OCI-LY7 (cell line): Measurements from ENCODE around the gene SCAMP5. TPM values are rescaled to one million over a fixed set of nuclear protein-coding genes. Genes with fewer than 3 reads are reported as not detected.

Source experiments
- BruUV-seq: library from RNA; stranded (reverse); fragments of 400-500 nt; replicated peaks from 2 replicates; lab custom pipeline; 2021; lab: Mats Ljungman, UMichigan
- CTCF ChIA-PET: fragments of 300-600 bp; sonication (Branson Sonifier 250); formaldehyde crosslinking; loops from one replicate; lab custom pipeline; 2022; ENCODE audit warnings: antibody characterized with exemption; ENCODE audit not compliant: unreplicated experiment; lab: Charles Lee
- POLR2A ChIA-PET: fragments of 300-600 bp; sonication (Branson Sonifier 250); formaldehyde crosslinking; loops from one replicate; lab custom pipeline; 2022; ENCODE audit warnings: antibody characterized with exemption; lab: Charles Lee
- DNase-seq: peaks from one replicate; pipeline ENCODE4 v3.0.0-alpha.2; 2015; ENCODE audit warnings: low spot score
- H2AFZ ChIP-seq: fragments of 200-600 bp; sonication (generic), shearing (Covaris generic); 2 replicates; pipeline ENCODE4 v1.6.1; 2014; ENCODE audit warnings: mild to moderate bottlenecking, antibody characterized with exemption, low read length, moderate library complexity
- H3K27ac ChIP-seq: fragments of 200-600 bp; sonication (generic); 2 replicates; pipeline ENCODE4 v1.5.1; 2014; ENCODE audit warnings: mixed run types, low read depth, mild to moderate bottlenecking, moderate library complexity, low read length, inconsistent platforms; ENCODE audit not compliant: poor library complexity, severe bottlenecking
- H3K36me3 ChIP-seq: fragments of 200-600 bp; sonication (generic); 2 replicates; pipeline ENCODE4 v1.6.1; 2014; ENCODE audit warnings: mild to moderate bottlenecking, antibody characterized with exemption, low read length, moderate library complexity, mixed read lengths; ENCODE audit not compliant: insufficient read depth
- H3K4me1 ChIP-seq: fragments of 200-600 bp; sonication (generic); 2 replicates; pipeline ENCODE4 v1.5.1; 2014; ENCODE audit warnings: mild to moderate bottlenecking, low read length; ENCODE audit not compliant: insufficient read depth, poor library complexity, severe bottlenecking
- H3K4me2 ChIP-seq: fragments of 200-600 bp; sonication (generic); 2 replicates; pipeline ENCODE4 v1.6.1; 2014; ENCODE audit warnings: mild to moderate bottlenecking, low read length
- H3K4me3 ChIP-seq: fragments of 200-600 bp; sonication (generic); 2 replicates; pipeline ENCODE4 v1.5.1; 2014; ENCODE audit warnings: mild to moderate bottlenecking, low read depth, low read length; ENCODE audit not compliant: poor library complexity, severe bottlenecking
- H3K79me2 ChIP-seq: fragments of 200-600 bp; sonication (generic); 2 replicates; pipeline ENCODE4 v1.6.1; 2016; ENCODE audit warnings: low read depth, mild to moderate bottlenecking, low read length, moderate library complexity, mixed read lengths; ENCODE audit not compliant: insufficient read depth
- H3K9me2 ChIP-seq: fragments of 200-600 bp; sonication (generic); 2 replicates; pipeline ENCODE4 v1.6.1; 2016; ENCODE audit warnings: mild to moderate bottlenecking, low read length, mixed read lengths; ENCODE audit not compliant: insufficient read depth
- H3K9me3 ChIP-seq: fragments of 200-600 bp; sonication (generic); 2 replicates; pipeline ENCODE4 v1.6.1; 2014; ENCODE audit warnings: mild to moderate bottlenecking, mixed run types, low read length, mixed read lengths
- H4K20me1 ChIP-seq: fragments of 200-600 bp; sonication (generic); 2 replicates; pipeline ENCODE4 v1.6.1; 2014; ENCODE audit warnings: mild to moderate bottlenecking, antibody characterized with exemption, low read length, moderate library complexity, mixed read lengths; ENCODE audit not compliant: insufficient read depth
- EZH2phosphoT487 ChIP-seq: fragments of 200-600 bp; sonication (generic); IDR thresholded peaks from 2 replicates; pipeline ENCODE4 v1.6.1; 2018; ENCODE audit warnings: low read depth, borderline replicate concordance, mild to moderate bottlenecking, mixed run types, antibody characterized with exemption, low read length, moderate library complexity, mixed read lengths
- intact Hi-C: fragments of 100-400 bp; cut with micrococcal nuclease; formaldehyde crosslinking; loops from one replicate; pipeline ENCODE4 v1.10.0; 2022; ENCODE audit not compliant: unreplicated experiment
- total RNA-seq, 2 experiments: library from RNA; depleted of rRNA in 1 of 2; stranded (reverse); fragments of >200 nt in 1 of 2; shearing (Covaris generic) in 1 of 2; gene quantifications; 2 replicates each; pipeline ENCODE4 v1.2.3, GENCODE V29; 2014 to 2022
- TF ChIP-seq, protein P1 (sequence below): fragments of 200-600 bp; sonication (generic); conservative IDR thresholded peaks from 2 replicates; pipeline ENCODE4 v1.5.1; 2014; ENCODE audit warnings: mild to moderate bottlenecking, antibody characterized with exemption, low read length, moderate library complexity, mixed read lengths

The SCAMP5 gene
- total RNA-seq, 2 experiments from 2014 or later = 29.4 to 43.7 TPM

DNA sequence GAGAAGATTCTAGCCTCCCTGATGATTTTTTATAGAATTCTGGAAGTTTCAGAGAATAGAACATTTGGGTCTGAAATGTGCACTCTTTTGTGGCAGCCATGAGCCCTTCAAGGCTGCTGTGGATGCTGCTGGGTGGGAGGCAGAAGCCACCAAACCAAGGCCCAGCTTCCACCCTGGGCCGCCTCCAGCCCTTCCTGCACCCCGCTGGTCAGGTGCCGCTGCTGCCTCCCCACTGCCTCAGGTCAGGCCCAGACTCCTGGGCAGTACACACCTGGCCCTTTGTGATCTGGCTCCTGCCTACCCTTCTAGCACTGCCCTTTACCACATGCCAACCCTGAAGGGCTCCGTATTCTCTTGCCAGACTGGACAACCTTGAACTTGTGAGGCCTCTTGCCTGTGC is 56.3 kb downstream of the SCAMP5 start:
- H3K9me2 ChIP-seq = no peaks in the 10 kb centered on the region
- H3K4me3 ChIP-seq = no peak overlapping the region
- no peak for DNase-seq
- peaks cover 15% of the 10 kb centered on the region for H3K4me1 ChIP-seq
- no peak overlapping the region for H3K27ac ChIP-seq
- POLR2A ChIA-PET = interaction anchor here (1.0 to 1.6 kb wide), 3 partner anchors 10 to 148 kb away, joined by 3 to 4 read pairs (median 4); no protein-coding TSS in a partner anchor
- H3K36me3 ChIP-seq = peaks cover 41% of the 10 kb centered on the region
- H3K4me2 ChIP-seq = no peak overlapping the region
- no peak overlapping the region for H2AFZ ChIP-seq
- intact Hi-C loops = no loop called here
- TF ChIP-seq, protein P1, sequence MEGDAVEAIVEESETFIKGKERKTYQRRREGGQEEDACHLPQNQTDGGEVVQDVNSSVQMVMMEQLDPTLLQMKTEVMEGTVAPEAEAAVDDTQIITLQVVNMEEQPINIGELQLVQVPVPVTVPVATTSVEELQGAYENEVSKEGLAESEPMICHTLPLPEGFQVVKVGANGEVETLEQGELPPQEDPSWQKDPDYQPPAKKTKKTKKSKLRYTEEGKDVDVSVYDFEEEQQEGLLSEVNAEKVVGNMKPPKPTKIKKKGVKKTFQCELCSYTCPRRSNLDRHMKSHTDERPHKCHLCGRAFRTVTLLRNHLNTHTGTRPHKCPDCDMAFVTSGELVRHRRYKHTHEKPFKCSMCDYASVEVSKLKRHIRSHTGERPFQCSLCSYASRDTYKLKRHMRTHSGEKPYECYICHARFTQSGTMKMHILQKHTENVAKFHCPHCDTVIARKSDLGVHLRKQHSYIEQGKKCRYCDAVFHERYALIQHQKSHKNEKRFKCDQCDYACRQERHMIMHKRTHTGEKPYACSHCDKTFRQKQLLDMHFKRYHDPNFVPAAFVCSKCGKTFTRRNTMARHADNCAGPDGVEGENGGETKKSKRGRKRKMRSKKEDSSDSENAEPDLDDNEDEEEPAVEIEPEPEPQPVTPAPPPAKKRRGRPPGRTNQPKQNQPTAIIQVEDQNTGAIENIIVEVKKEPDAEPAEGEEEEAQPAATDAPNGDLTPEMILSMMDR = no peak
- TF ChIP-seq EZH2phosphoT487 = no peak
- H3K9me3 ChIP-seq = no peaks in the 10 kb centered on the region
- BruUV-seq = no TSS peak
- peaks cover 5% of the 10 kb centered on the region; the same call in 1 of the 2 replicates for H3K79me2 ChIP-seq
- CTCF ChIA-PET = no interaction called here
- H4K20me1 ChIP-seq = no peaks in the 10 kb centered on the region

DNA sequence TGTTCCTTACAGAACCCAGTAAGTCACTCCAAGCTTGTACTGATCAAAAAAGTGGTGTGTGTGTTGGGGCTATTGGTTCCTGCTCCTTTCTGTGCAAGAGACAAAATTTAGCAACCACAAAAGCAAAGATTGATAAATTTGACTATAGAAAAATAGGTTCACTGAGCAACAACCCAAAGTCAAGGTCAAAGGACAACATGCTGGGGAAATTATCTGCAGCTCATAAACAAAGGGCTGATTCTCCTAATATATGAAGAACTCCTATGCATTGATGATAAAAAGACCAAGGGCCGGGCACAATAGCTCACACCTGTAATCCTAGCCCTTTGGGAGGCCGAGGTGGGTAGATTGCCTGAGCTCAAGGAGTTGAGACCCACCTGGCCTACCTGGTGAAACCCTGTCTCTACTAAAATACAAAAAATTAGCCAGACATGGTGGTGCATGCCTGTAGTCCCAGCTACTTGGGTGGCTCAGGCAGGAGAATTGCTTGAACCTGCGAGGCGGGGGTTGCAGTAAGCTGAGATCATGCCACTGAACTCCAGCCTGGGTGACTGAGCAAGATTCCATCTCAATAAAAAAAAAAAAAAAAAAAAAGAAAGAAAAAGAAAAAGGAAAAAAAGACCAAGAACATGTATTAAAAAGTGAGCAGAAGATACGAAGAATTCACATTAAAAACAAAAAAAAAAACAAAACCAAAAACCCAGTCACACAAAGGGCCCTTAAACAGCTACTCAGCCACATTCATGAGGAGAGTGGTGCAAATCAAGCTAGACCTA is 57.8 kb downstream of the SCAMP5 start:
- no peaks in the 10 kb centered on the region for H3K9me3 ChIP-seq
- H3K4me3 ChIP-seq = no peak overlapping the region
- BruUV-seq = TSS peak; percentile 67
- H3K4me1 ChIP-seq = peaks cover under 1% of the 10 kb centered on the region
- no peaks in the 10 kb centered on the region for H3K79me2 ChIP-seq
- no peak for DNase-seq
- no peaks in the 10 kb centered on the region for H3K9me2 ChIP-seq
- no peaks in the 10 kb centered on the region for H4K20me1 ChIP-seq
- intact Hi-C loops = no loop called here
- no peak overlapping the region for H3K27ac ChIP-seq
- H2AFZ ChIP-seq = no peak overlapping the region
- ChIA-PET POLR2A (interaction anchor here (0.7 to 0.9 kb wide), 3 partner anchors 19 to 124 kb away, joined by 3 to 5 read pairs (median 3); no protein-coding TSS in a partner anchor), CTCF (interaction anchor here (1.3 kb wide), 1 partner anchor 10 kb away, joined by 4 read pairs; no protein-coding TSS in a partner anchor)
- H3K36me3 ChIP-seq = peaks cover 32% of the 10 kb centered on the region
- TF ChIP-seq EZH2phosphoT487 = no peak
- TF ChIP-seq, protein P1 = no peak
- H3K4me2 ChIP-seq = no peak overlapping the region

- Histone ChIP-seq H3K9me3 (no peaks in the 10 kb centered on the region), H3K9me2 (no peaks in the 10 kb centered on the region), H3K36me3 (peaks cover 26% of the 10 kb centered on the region), H3K79me2 (no peaks in the 10 kb centered on the region), H2AFZ (no peak overlapping the region), H3K4me1 (no peaks in the 10 kb centered on the region), H4K20me1 (no peaks in the 10 kb centered on the region), H3K27ac (no peak overlapping the region), H3K4me2 (no peak overlapping the region), H3K4me3 (no peak overlapping the region)
- no peak for DNase-seq
- TF ChIP-seq, protein P1 = no peak
- TF ChIP-seq EZH2phosphoT487 = no peak
- no TSS peak for BruUV-seq
- ChIA-PET POLR2A (interaction anchor here (0.7 to 0.8 kb wide), 2 partner anchors 16 to 20 kb away, joined by 5 to 6 read pairs; no protein-coding TSS in a partner anchor), CTCF (interaction anchor here (1.3 kb wide), 1 partner anchor 11 kb away, joined by 4 read pairs; no protein-coding TSS in a partner anchor)
- intact Hi-C loops = no loop called here
Observed at GRCh38 chr15:75053748-75054125, 58.4 kb downstream of the SCAMP5 start.
